Measurements from ENCODE around the gene PLEKHA7.

DNA sequence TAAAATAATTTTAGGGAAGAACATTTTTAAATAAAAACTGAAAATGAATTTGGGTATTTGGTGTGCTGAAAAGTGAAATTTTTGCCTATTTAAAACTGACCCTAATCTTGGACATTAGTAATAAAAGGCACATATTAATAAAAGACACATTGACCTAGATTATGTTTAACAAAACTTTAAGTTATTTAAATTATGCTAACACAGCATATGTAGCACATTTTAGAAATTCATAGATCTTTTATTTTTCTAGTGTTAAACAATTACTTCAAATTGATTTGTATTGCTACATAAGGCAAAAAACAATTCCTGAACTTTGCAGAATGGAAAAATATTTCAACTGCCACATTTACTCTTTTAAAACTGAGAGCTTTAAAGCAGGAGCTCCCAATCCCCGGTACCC is 265.1 kb downstream of the PLEKHA7 start:
- TF ChIP-seq, protein P1, sequence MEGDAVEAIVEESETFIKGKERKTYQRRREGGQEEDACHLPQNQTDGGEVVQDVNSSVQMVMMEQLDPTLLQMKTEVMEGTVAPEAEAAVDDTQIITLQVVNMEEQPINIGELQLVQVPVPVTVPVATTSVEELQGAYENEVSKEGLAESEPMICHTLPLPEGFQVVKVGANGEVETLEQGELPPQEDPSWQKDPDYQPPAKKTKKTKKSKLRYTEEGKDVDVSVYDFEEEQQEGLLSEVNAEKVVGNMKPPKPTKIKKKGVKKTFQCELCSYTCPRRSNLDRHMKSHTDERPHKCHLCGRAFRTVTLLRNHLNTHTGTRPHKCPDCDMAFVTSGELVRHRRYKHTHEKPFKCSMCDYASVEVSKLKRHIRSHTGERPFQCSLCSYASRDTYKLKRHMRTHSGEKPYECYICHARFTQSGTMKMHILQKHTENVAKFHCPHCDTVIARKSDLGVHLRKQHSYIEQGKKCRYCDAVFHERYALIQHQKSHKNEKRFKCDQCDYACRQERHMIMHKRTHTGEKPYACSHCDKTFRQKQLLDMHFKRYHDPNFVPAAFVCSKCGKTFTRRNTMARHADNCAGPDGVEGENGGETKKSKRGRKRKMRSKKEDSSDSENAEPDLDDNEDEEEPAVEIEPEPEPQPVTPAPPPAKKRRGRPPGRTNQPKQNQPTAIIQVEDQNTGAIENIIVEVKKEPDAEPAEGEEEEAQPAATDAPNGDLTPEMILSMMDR (IDR thresholded peaks at IDR 0.05): no peak
- no peak for TF ChIP-seq ZFX (IDR thresholded peaks at IDR 0.05; ENCODE audit: borderline replicate concordance)
